Measurements from ENCODE around the gene KIF9.
"Not testable (repeated sequence)": the region's sequence is repeated elsewhere in the genome, so short reads cannot be mapped to it uniquely, and the experiment has no call there.

KIF9 gene

GRCh38 chr3:47282424-47283192 lies at the start of gene KIF9, which contains the start of gene KLHL18:
KIF9 (minus strand) TSS chr3:47282799; CDS start chr3:47277374, 5,425 bp downstream.
KLHL18 (plus strand) TSS chr3:47282944; CDS start chr3:47282966, 22 bp downstream.
- DNase-seq (ENCODE audit: low read depth in 1 of 2, low spot score in 1 of 2) = peak; percentile 91 to 98

GRCh38 chr3:47324278-47324865 lies 41.8 kb upstream of the KIF9 start:
- DNase-seq (ENCODE audit: low read depth in 1 of 2, low spot score in 1 of 2) = peak in 1 of 2 donors; percentile 25

GRCh38 chr3:47323431-47324277 lies 41.1 kb upstream of the KIF9 start:
- DNase-seq (ENCODE audit: low read depth in 1 of 2, low spot score in 1 of 2) = no peak

GRCh38 chr3:47319956-47320355 lies 37.4 kb upstream of the KIF9 start:
- DNase-seq (ENCODE audit: low read depth in 1 of 2, low spot score in 1 of 2) = no peak

- no peak for DNase-seq (ENCODE audit: low read depth in 1 of 2, low spot score in 1 of 2)
Observed at GRCh38 chr3:47318916-47319315, 36.3 kb upstream of the KIF9 start.

- not testable (repeated sequence) for DNase-seq (ENCODE audit: low read depth in 1 of 2, low spot score in 1 of 2)
Observed at GRCh38 chr3:47316151-47316550, 33.6 kb upstream of the KIF9 start.

GRCh38 chr3:47315069-47315647 lies 32.6 kb upstream of the KIF9 start:
- DNase-seq (ENCODE audit: low read depth in 1 of 2, low spot score in 1 of 2) = no peak

GRCh38 chr3:47314056-47314764 lies 31.6 kb upstream of the KIF9 start:
- DNase-seq (ENCODE audit: low read depth in 1 of 2, low spot score in 1 of 2) = no peak

GRCh38 chr3:47313341-47314055 lies 30.9 kb upstream of the KIF9 start:
- no peak for DNase-seq (ENCODE audit: low read depth in 1 of 2, low spot score in 1 of 2)

- DNase-seq (ENCODE audit: low read depth in 1 of 2, low spot score in 1 of 2) = no peak
Observed at GRCh38 chr3:47310391-47310790, 27.8 kb upstream of the KIF9 start.

GRCh38 chr3:47309231-47309630 lies 26.6 kb upstream of the KIF9 start:
- DNase-seq (ENCODE audit: low read depth in 1 of 2, low spot score in 1 of 2) = not testable (repeated sequence)

- DNase-seq (ENCODE audit: low read depth in 1 of 2, low spot score in 1 of 2) = no peak
Observed at GRCh38 chr3:47306022-47306421, 23.4 kb upstream of the KIF9 start.

GRCh38 chr3:47301456-47301855 lies 18.9 kb upstream of the KIF9 start:
- no peak for DNase-seq (ENCODE audit: low read depth in 1 of 2, low spot score in 1 of 2)

- no peak for DNase-seq (ENCODE audit: low read depth in 1 of 2, low spot score in 1 of 2)
Observed at GRCh38 chr3:47299381-47300318, 17.1 kb upstream of the KIF9 start.

GRCh38 chr3:47298439-47298838 lies 15.8 kb upstream of the KIF9 start:
- no peak for DNase-seq (ENCODE audit: low read depth in 1 of 2, low spot score in 1 of 2)

GRCh38 chr3:47296562-47297302 lies 14.1 kb upstream of the KIF9 start:
- DNase-seq (ENCODE audit: low read depth in 1 of 2, low spot score in 1 of 2) = no peak

- DNase-seq (ENCODE audit: low read depth in 1 of 2, low spot score in 1 of 2) = no peak
Observed at GRCh38 chr3:47295976-47296375, 13.4 kb upstream of the KIF9 start.

GRCh38 chr3:47295322-47295721 lies 12.7 kb upstream of the KIF9 start:
- DNase-seq (ENCODE audit: low read depth in 1 of 2, low spot score in 1 of 2) = no peak
